A673 (cell line): Measurements from ENCODE around the gene SLIT3.

ENCODE experiments used
- CTCF ChIP-seq: fragments of 300-800, 200-600 bp; sonication (generic); conservative IDR thresholded peaks from 2 replicates; pipeline ENCODE4 v1.5.1; 2017; ENCODE audit warnings: low read depth, mild to moderate bottlenecking, antibody characterized with exemption, low read length, moderate library complexity, mixed read lengths
- EZH2 ChIP-seq: fragments of 200-600 bp; sonication (generic); IDR thresholded peaks from 2 replicates; pipeline ENCODE4 v1.6.1; 2017; ENCODE audit warnings: borderline replicate concordance, low read depth, mild to moderate bottlenecking, mixed read lengths, antibody characterized with exemption, low read length; ENCODE audit not compliant: poor library complexity, severe bottlenecking

DNA sequence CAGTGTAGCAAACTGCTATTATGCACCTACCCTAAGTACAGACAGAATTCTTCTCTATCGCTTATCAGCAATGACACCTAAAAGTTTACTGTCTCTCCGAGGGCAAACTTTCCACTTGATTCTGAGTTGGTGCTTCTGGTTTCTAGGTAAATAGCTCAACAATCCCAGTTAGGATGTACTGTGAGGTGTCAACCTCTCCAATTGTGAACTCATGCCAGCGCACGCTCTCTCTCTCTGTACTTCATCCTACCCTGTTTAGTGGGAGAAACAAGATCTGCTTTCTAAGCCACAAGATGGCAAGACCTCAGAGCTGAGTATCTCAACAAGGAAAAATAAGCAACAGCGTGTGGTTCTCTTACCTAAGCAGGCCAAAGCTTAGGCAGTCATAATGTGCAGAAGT lies 335.3 kb downstream of the SLIT3 start:
- no peak for TF ChIP-seq CTCF
- no peak for TF ChIP-seq EZH2
